Right atrium auricular region (tissue), 2 donors: ENCODE measurements around the gene FDPS. TPM values are rescaled to one million over a fixed set of nuclear protein-coding genes. Genes with fewer than 3 reads are reported as not detected.
"Not testable (repeated sequence)": the region's sequence is repeated elsewhere in the genome, so short reads cannot be mapped to it uniquely, and the experiment has no call there.

Experiments
- DNase-seq: peaks from one replicate; pipeline ENCODE4 v3.0.0-alpha.2; 2019; ENCODE audit warnings: low spot score
- H3K27ac ChIP-seq, 2 donors: fragments of 200-600 bp; sonication (generic); 1 replicate in 1 of 2; 2 replicates in 1 of 2; pipeline ENCODE4 v1.5.1; 2016 to 2019
- H3K27me3 ChIP-seq, 2 donors: fragments of 200-600 bp; sonication (generic); one replicate each; pipeline versions ENCODE4 v1.5.1 to v1.6.0; 2017 to 2019
- H3K36me3 ChIP-seq: fragments of 200-600 bp; sonication (generic); one replicate; pipeline ENCODE4 v1.5.1; 2016
- H3K4me1 ChIP-seq, 2 donors: fragments of 200-600 bp; sonication (generic); one replicate each; pipeline versions ENCODE4 v1.5.1 to v1.6.0; 2017 to 2019
- H3K4me3 ChIP-seq, 2 donors: fragments of 200-600 bp; sonication (generic); 1 replicate in 1 of 2; 2 replicates in 1 of 2; pipeline ENCODE4 v1.5.1; 2017 to 2019; ENCODE audit warnings: mild to moderate bottlenecking in 1 of 2, moderate library complexity in 1 of 2
- H3K9me3 ChIP-seq, 2 donors: fragments of 200-600 bp; sonication (generic); one replicate each; pipeline ENCODE4 v1.5.1; 2019
- total RNA-seq, 2 donors: library from RNA; depleted of rRNA; stranded (reverse); fragments of >200 nt; gene quantifications; one replicate each; pipeline ENCODE4 v1.1.0, GENCODE V29; 2016
- TF ChIP-seq, protein P1 (sequence below), 2 donors: fragments of 200-600 bp; sonication (generic); IDR thresholded peaks; one replicate each; pipeline ENCODE4 v1.5.1; 2019; ENCODE audit warnings: antibody characterized with exemption in 2 of 2

FDPS gene
- total RNA-seq, 2 donors from 2014 or later: 65.3 to 73.1 TPM

DNA sequence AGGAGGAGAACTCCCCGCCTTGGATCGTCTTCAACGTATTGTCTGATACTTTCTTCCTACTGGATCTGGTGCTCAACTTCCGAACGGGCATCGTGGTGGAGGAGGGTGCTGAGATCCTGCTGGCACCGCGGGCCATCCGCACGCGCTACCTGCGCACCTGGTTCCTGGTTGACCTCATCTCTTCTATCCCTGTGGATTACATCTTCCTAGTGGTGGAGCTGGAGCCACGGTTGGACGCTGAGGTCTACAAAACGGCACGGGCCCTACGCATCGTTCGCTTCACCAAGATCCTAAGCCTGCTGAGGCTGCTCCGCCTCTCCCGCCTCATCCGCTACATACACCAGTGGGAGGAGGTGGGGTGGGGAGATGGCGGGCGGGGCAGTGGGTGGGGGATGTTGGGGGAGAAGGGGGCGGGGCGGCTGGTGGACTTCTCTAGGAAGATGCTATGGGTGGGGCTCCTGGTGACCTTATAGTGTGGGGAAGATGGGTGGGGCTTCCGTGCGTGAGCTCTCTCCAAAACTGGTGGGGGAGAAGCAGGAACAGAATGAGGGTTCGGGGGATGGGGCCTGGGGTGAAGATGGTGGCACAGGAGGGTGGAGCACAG, 26.1 kb upstream of the FDPS start:
- H3K4me1 ChIP-seq: peaks cover 0 to 10% of the 10 kb centered on the region in 2 donors
- no peak overlapping the region for H3K27ac ChIP-seq
- TF ChIP-seq, protein P1, sequence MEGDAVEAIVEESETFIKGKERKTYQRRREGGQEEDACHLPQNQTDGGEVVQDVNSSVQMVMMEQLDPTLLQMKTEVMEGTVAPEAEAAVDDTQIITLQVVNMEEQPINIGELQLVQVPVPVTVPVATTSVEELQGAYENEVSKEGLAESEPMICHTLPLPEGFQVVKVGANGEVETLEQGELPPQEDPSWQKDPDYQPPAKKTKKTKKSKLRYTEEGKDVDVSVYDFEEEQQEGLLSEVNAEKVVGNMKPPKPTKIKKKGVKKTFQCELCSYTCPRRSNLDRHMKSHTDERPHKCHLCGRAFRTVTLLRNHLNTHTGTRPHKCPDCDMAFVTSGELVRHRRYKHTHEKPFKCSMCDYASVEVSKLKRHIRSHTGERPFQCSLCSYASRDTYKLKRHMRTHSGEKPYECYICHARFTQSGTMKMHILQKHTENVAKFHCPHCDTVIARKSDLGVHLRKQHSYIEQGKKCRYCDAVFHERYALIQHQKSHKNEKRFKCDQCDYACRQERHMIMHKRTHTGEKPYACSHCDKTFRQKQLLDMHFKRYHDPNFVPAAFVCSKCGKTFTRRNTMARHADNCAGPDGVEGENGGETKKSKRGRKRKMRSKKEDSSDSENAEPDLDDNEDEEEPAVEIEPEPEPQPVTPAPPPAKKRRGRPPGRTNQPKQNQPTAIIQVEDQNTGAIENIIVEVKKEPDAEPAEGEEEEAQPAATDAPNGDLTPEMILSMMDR (IDR thresholded peaks at IDR 0.05): no peak
- DNase-seq: no peak
- H3K4me3 ChIP-seq: no peak overlapping the region
- H3K36me3 ChIP-seq: no peaks in the 10 kb centered on the region
- no peaks in the 10 kb centered on the region for H3K27me3 ChIP-seq
- no peaks in the 10 kb centered on the region for H3K9me3 ChIP-seq

- no peak for DNase-seq
- Histone ChIP-seq H3K36me3 (no peaks in the 10 kb centered on the region), H3K27me3 (no peaks in the 10 kb centered on the region), H3K4me1 (no peaks in the 10 kb centered on the region), H3K9me3 (no peaks in the 10 kb centered on the region), H3K27ac (no peak overlapping the region), H3K4me3 (no peak overlapping the region)
- TF ChIP-seq, protein P1 (IDR thresholded peaks at IDR 0.05): no peak
These were observed 24.2 kb upstream of the FDPS start for GRCh38 chr1:155284476-155284875.

- Histone ChIP-seq H3K36me3 (no peaks in the 10 kb centered on the region), H3K4me3 (no peak overlapping the region), H3K9me3 (no peaks in the 10 kb centered on the region), H3K27ac (no peak overlapping the region), H3K27me3 (no peaks in the 10 kb centered on the region), H3K4me1 (no peaks in the 10 kb centered on the region)
- no peak for DNase-seq
- TF ChIP-seq, protein P1 (IDR thresholded peaks at IDR 0.05): no peak
These were observed 23.6 kb upstream of the FDPS start for GRCh38 chr1:155285063-155285462.

- no peak for DNase-seq
- TF ChIP-seq, protein P1 (IDR thresholded peaks at IDR 0.05): no peak
- no peak overlapping the region for H3K4me3 ChIP-seq
These were observed 23.0 kb upstream of the FDPS start for GRCh38 chr1:155285631-155286044.

GRCh38 chr1:155286544-155286943, 22.1 kb upstream of the FDPS start:
- TF ChIP-seq, protein P1 (IDR thresholded peaks at IDR 0.05): no peak
- no peaks in the 10 kb centered on the region for H3K4me1 ChIP-seq
- no peak for DNase-seq
- no peaks in the 10 kb centered on the region for H3K27me3 ChIP-seq
- H3K4me3 ChIP-seq: no peak overlapping the region
- H3K27ac ChIP-seq: no peak overlapping the region
- no peaks in the 10 kb centered on the region for H3K9me3 ChIP-seq
- H3K36me3 ChIP-seq: no peaks in the 10 kb centered on the region

More at GRCh38 chr1:155285631-155286044, 23.0 kb upstream of the FDPS start:
- H3K9me3 ChIP-seq: no peaks in the 10 kb centered on the region
- no peak overlapping the region for H3K27ac ChIP-seq
- H3K4me1 ChIP-seq: no peaks in the 10 kb centered on the region
- no peaks in the 10 kb centered on the region for H3K36me3 ChIP-seq
- no peaks in the 10 kb centered on the region for H3K27me3 ChIP-seq

DNA sequence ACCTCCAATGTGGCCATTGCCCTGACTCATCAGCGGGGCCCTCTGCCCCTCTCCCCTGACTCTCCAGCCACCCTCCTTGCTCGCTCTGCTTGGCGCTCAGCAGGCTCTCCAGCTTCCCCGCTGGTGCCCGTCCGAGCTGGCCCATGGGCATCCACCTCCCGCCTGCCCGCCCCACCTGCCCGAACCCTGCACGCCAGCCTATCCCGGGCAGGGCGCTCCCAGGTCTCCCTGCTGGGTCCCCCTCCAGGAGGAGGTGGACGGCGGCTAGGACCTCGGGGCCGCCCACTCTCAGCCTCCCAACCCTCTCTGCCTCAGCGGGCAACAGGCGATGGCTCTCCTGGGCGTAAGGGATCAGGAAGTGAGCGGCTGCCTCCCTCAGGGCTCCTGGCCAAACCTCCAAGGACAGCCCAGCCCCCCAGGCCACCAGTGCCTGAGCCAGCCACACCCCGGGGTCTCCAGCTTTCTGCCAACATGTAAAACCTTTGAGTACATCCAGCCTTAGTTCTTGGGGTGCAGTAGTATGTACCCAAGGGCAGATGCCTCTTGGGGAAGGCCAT, 20.6 kb upstream of the FDPS start:
- no peak for DNase-seq
- Histone ChIP-seq H3K4me3 (no peak overlapping the region), H3K27me3 (no peaks in the 10 kb centered on the region), H3K4me1 (no peaks in the 10 kb centered on the region), H3K36me3 (no peaks in the 10 kb centered on the region), H3K9me3 (no peaks in the 10 kb centered on the region), H3K27ac (no peak overlapping the region)
- TF ChIP-seq, protein P1 (IDR thresholded peaks at IDR 0.05): no peak

DNA sequence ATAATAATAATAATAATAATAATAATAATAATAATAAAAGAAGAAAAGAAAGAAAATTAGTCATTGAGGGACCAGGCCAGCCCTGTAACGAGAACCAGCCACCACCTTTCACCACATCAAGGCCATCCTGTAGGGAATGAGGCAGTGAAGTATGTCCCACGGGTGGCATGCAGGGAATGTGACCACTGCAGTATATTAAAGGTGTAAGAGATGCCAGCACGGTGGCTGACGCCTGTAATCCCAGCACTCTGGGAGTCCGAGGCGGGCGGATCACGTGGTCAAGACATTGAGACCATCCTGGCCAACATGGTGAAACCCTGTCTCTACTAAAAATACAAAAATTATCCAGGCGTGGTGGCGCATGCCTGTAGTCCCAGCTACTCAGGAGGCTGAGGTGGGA, 17.7 kb upstream of the FDPS start:
- H3K9me3 ChIP-seq, H3K36me3 ChIP-seq, H3K4me1 ChIP-seq, H3K4me3 ChIP-seq, DNase-seq, H3K27ac ChIP-seq: not testable (repeated sequence)
- peaks cover 0 to 10% of the 10 kb centered on the region in 2 donors for H3K27me3 ChIP-seq
